GM08714 (cell line): ENCODE measurements around the gene GRHL1.

Experiments used
- H3K4me3 ChIP-seq: fragments of 200-500 bp; sonication (Bioruptor generic); 2 replicates; pipeline ENCODE4 v1.5.1; 2014; ENCODE audit warnings: mild to moderate bottlenecking, low read length, inconsistent platforms
- ZNF274 ChIP-seq: IDR thresholded peaks from 2 replicates; pipeline ENCODE4 v1.6.1; 2012; ENCODE audit warnings: mild to moderate bottlenecking, low read depth, low read length

GRHL1 gene

DNA sequence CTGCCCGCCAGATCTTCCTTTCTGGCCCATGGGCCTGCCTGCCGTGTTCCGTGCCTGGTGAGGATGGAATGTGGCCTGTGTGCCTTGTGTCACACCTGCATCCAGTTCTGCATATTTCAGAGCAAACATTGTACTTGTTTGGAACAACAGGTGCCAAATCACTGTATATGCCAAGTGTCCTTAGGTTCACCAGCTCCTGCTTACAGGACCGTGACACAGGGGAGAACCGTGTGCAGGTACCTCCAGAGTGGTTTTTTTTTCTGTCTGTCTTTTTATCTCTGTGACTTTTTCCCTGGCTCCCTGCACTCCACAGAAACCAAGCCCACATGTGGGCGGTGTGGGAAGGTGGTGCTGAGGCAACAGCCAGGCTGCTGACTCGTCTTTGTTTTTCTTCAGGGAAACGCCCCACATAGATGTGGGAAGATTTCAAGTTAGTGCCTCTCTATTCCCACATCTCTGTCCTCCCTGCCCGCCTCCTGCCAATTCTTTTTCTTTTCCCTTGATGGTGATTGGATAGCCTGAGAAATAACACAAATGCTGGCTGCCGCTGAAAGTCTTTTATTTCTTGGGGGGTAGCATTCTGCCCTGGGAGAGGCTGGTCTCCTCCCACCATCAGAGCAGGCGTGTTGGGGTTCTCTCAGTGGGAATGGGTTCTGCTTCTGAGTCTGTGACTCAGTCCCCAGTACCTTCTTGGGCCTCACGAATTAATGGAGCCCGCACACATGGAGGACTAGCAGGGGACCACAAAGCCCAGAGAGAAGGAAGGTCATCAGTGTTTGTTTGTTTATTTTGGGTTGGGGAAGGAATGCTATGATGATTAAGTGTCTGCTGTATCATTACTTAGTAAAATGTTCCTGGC, 21.4 kb downstream of the GRHL1 start:
- H3K4me3 ChIP-seq, result no peak overlapping the region
- TF ChIP-seq ZNF274, result no peak

DNA sequence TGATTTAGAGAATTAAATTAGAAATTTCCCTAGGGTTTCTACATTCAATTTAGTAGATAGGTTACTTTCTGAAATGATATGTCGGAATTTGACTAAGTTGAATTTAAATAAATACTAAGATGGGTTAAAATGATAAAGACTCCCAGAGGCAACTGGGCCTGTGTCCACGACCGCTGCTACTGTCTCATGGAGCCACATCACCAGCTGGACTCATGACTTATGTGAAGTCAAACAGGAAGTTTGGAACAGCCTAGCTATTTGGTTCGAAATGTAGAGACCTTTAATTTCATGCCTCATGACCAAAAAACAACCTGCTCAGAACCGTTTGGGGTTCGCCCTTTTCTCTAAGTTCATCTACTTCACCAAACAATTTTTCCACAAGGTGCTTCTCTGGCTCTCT, 22.2 kb downstream of the GRHL1 start:
- TF ChIP-seq ZNF274, result no peak
- no peak overlapping the region for H3K4me3 ChIP-seq

DNA sequence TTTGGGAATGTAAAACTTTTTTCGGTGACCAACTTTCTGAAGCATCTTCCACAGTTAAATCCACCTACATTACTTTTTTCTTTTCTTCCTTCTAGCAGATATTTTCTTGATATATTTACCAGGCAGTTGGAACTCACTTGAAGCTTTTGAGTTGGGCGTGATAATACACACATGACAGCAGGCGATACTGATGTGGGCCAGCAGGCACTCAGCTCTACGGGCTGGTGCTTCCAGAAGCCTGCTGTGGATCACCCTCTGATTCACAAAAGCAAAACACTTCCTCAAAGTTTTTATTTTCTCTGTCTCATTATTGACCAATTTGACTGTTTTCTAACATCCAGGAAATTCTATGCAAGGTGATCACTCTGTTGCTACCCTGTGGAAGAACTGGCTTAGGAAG, 22.9 kb downstream of the GRHL1 start:
- no peak for TF ChIP-seq ZNF274
- H3K4me3 ChIP-seq, result no peak overlapping the region

DNA sequence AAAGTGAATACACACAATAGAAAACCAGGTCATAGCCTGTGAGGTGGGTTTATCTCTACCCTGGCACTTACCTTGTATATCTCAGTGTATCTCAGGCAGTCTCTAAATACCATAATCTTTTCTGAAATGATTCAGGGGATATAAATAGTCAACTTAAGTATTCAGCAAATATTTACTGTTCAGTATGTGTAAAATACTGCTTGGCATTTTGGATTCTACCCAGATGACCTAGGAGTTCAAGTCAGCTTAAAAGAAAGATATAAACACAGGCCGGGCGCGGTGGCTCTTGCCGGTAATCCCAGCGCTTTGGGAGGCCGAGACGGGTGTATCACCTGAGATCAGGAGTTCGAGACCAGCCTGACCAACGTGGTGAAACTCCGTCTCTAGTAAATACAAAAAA, 23.8 kb downstream of the GRHL1 start:
- no peak overlapping the region for H3K4me3 ChIP-seq
- no peak for TF ChIP-seq ZNF274

DNA sequence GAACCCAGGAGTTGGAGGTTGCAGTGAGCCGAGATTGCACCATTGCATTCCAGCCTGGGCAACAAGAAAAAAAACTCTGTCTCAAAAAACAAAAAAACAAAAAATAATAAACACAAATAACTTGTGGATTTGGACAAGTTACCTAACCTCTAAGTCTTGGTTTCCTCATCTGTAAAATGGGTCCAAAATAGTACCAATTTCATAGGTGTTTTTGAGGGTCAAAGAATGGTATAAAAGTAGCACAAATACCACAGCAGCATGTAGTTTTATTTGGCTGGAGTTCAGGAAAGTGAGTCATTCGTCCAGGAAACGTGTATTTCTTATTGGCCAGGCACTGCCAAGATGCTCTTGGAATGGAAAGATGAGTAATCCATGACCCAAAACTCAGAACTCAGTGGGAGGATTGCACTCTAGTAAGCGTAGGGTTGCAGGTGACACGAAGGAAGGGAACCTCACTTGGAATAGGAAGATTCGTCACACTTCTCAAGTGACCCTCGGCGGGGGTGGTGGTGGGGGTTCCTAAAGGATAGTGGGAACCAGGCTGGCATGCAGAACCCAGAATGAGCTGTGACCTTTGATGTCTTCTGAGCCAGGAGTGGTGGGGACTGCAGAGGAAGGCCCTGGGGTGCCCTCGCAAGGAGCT, 24.4 kb downstream of the GRHL1 start:
- no peak for TF ChIP-seq ZNF274
- H3K4me3 ChIP-seq, result no peak overlapping the region

DNA sequence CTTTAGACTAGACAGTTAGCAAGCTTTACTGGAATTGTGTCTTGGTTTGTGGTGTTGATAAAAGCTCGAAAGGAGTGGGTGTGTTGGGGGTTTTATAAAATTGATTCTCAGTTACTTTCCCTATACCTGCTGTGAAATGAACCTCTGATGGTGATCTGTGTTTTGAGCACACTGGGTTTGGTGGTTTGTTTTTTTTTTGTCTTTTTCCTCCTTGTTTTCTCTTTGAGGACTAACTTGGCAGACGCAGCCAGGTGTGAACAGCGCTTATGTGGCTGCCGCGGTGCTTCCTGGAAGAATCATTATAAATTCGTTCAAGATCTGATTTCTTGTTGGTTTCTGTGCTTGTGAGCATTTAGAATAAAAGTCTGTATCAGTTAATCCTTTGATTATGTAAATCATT, 28.5 kb downstream of the GRHL1 start:
- no peak overlapping the region for H3K4me3 ChIP-seq
- TF ChIP-seq ZNF274, result no peak

DNA sequence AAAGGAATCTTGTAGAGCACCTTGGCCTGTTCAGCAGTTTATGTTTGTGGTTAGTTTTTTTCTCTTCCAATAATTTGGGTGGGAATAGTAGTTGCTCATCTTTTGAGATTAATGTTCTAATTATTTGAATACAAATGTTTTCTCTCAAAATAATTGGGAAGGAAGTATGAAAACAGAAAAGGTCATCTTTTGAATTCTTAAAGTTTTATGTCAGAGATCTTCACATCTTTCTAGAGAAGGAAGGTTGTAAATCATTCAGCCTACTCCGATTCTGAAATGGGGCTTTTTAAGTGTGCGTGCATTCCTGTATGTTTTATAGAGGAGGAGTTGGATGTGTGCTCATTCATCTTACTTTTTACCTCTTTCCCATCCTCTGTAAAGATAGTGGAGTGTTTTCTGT, 29.0 kb downstream of the GRHL1 start:
- no peak for TF ChIP-seq ZNF274

DNA sequence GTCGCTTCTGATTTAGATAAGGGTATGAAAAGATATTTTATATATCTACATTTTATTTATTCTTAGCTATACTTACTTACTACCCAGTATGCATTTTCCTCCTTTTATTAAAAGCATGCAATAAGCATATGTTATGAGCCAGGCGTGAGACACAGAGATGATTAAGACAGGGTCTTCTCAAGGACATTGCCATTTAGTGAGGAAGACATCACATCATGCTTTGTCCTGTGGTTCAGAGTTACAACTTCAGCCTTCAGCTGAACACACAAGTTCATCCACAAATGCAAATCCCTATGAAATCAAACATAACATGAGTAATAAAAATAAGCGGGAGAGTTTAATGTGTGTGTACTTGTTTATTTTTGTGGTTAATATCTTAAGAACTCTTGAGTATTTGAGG, 30.2 kb downstream of the GRHL1 start:
- no peak overlapping the region for H3K4me3 ChIP-seq
- no peak for TF ChIP-seq ZNF274

More for the DNA sequence above, 29.0 kb downstream of the GRHL1 start:
- no peak overlapping the region for H3K4me3 ChIP-seq

DNA sequence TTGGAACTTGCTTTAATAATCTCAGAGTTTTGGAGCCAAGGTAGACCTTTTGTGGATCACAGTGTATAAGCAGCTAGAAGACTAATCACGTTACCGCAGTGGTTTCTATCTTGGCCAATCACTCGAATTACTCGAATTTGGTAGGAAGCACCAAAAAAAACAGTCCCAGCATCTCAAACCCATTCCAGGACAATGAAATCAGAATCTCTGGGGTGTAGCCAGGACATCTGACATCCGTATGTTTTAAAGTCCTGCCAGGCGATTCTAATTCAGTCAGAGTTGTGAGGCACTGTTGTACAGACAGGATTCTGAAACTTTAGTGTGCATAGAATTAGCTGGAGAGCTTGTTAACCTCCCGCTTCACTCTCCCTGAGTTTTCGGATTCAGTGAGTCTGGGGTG, 30.8 kb downstream of the GRHL1 start:
- H3K4me3 ChIP-seq, result no peak overlapping the region
- TF ChIP-seq ZNF274, result no peak

DNA sequence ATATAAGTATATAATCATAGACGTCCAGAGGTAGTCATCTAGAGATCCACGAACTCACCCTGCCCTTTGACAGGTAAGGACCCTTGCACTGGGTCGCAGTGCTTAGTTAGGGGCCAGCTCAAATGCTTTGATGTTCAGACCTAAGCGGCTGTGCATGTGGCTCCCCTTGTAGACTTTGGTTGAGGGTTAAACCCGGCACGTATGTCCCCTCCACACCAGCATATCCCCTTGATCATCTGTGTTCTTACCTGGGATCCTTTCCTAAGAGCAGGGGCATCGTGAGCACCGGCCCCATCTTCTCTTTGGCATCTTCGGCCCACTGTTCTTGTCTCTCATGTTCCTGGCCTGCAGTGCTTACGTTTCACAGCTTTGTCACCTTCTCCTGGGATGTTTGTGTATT, 31.4 kb downstream of the GRHL1 start:
- H3K4me3 ChIP-seq, result no peak overlapping the region
- no peak for TF ChIP-seq ZNF274

DNA sequence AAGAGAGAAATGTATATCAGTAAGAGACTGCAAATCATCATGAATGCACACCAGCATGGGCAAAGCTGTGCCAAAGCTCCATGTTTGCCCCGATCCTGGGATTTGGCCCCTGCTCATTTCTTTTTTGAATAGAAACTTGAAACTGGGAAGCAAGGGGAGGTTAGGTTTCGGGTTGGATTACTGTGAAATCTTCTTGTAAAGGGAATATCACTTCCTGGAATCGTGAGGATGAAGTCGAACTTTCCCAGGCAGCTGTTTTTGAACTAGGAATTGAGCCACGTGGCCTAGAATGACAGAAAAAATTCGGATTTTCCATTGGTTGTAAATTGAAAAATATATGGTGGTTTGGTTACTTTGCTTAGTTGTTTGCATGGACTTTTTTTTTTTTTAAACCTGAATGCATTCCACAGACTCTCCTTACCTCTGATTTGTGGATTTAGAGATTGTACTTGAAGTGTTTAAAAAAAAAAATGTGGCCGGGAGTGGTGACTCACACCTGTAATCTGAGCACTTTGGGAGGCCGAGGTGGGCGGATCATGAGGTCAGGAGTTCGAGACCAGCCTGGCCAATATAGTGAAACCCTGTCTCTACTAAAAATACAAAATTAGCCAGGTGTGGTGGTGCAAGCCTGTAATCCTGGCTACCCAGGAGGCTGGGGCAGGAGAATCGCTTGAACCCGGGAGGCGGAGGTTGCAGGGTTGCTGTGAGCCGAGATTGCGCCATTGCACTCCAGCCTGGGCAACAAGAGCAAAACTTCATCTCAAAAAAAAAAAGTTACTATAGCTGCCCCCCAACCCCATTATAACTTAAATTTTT, 32.1 kb downstream of the GRHL1 start:
- H3K4me3 ChIP-seq, result no peak overlapping the region
- TF ChIP-seq ZNF274, result no peak

DNA sequence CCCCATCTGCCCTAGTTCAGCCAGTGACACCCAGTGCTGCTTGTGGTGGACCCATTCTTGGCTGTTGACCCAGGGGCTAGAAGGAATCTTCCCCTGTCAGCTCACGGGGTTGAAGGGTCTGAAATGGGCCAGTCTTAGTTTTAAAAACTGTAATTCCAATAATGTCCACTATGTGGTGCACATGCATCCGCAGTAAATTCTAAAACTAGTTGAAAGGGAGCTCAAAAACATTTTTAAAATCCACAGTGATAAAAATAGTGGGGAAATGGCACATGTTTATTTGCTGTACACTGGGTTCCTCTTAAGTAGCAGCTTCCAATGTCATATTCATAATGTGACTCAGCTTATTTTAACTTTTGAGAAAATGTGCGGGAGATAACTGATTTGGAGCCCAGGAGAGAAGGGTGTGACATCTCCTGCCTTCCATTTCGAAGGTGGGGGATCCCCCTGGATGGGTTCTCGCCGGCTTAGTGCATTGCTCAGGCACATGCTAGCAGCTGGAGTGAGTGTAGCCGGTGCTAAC, 32.8 kb downstream of the GRHL1 start:
- no peak overlapping the region for H3K4me3 ChIP-seq
- TF ChIP-seq ZNF274, result no peak

DNA sequence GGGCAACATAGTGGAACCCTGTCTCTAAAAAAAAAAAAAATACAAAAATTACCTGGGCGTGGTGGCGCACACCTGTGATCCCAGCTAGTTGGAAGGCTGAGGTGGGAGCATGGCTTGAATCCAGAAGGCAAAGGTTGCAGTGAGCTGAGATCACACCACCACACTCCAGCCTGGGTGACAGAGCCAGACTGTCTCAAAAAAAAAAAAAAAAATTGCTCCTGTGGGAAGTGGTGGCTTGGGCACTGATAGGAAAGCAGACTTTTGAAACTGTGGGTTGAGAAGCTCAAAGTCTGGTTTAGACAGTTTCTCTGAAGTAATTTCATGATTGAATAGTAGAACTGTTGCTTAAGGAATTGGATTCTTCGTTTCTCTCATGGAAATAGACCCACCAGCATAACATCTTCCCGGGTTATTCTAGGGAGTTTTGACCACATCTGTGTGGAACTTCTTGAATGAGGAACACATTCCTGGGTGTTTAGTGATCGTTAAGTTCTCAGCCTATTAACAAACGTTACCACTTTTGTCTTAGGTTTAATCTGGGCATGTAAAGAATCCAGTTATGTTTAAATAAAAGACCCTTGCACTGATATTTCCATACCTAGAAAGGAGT, 33.5 kb downstream of the GRHL1 start:
- no peak for TF ChIP-seq ZNF274
- H3K4me3 ChIP-seq, result no peak overlapping the region
